Astrocyte (in vitro differentiated cells and primary cell): Measurements from ENCODE around the gene SMG7. TPM values are rescaled to one million over a fixed set of nuclear protein-coding genes. Genes with fewer than 3 reads are reported as not detected.

Experiments used
- DNase-seq: peaks from one replicate; pipeline ENCODE4 v3.0.0-alpha.2; 2010; ENCODE audit warnings: low read depth
- FAIRE-seq: peaks from 2 replicates; lab custom pipeline; 2011; peaks lifted over from hg19 to GRCh38; lab: Jason Lieb, UNC
- H2AFZ ChIP-seq: 2 replicates; pipeline ENCODE4 v1.6.0; 2012; ENCODE audit warnings: low read depth, low read length, inconsistent platforms
- H3K27ac ChIP-seq: 2 replicates; pipeline ENCODE4 v1.5.1; 2011; ENCODE audit warnings: low read depth, low read length, inconsistent platforms
- H3K27me3 ChIP-seq: 2 replicates; pipeline ENCODE4 v1.6.0; 2011; ENCODE audit warnings: low read length, inconsistent platforms; ENCODE audit not compliant: insufficient read depth
- H3K36me3 ChIP-seq: 2 replicates; pipeline ENCODE4 v1.5.1; 2011; ENCODE audit warnings: low read length, inconsistent platforms; ENCODE audit not compliant: insufficient read depth
- H3K4me1 ChIP-seq: 2 replicates; pipeline ENCODE4 v1.5.1; 2011; ENCODE audit warnings: low read length, inconsistent platforms; ENCODE audit not compliant: insufficient read depth
- H3K4me2 ChIP-seq: 2 replicates; pipeline ENCODE4 v1.6.0; 2012; ENCODE audit warnings: low read length, inconsistent platforms
- H3K4me3 ChIP-seq: 2 replicates; pipeline ENCODE4 v1.5.1; 2011; ENCODE audit warnings: low read depth, mild to moderate bottlenecking, low read length, inconsistent platforms; ENCODE audit not compliant: insufficient read depth
- H3K79me2 ChIP-seq: 2 replicates; pipeline ENCODE4 v1.6.0; 2012; ENCODE audit warnings: mild to moderate bottlenecking, low read length, inconsistent platforms; ENCODE audit not compliant: insufficient read depth
- H3K9ac ChIP-seq: 2 replicates; pipeline ENCODE4 v1.6.0; 2012; ENCODE audit warnings: mild to moderate bottlenecking, low read length, inconsistent platforms
- H3K9me3 ChIP-seq: 2 replicates; pipeline ENCODE4 v1.5.1; 2012; ENCODE audit warnings: low read depth, mild to moderate bottlenecking, low read length, inconsistent platforms; ENCODE audit not compliant: insufficient read depth
- H4K20me1 ChIP-seq: 2 replicates; pipeline ENCODE4 v1.6.0; 2012; ENCODE audit warnings: low read length, inconsistent platforms; ENCODE audit not compliant: insufficient read depth
- H3K27ac Mint-ChIP-seq: one replicate; pipeline ENCODE4 v1.8.0; 2021; ENCODE audit warnings: mild to moderate bottlenecking, mixed read lengths; ENCODE audit not compliant: unreplicated experiment
- H3K27me3 Mint-ChIP-seq: one replicate; pipeline ENCODE4 v1.8.0; 2021; ENCODE audit warnings: low read depth, mixed read lengths; ENCODE audit not compliant: unreplicated experiment
- H3K36me3 Mint-ChIP-seq: one replicate; pipeline ENCODE4 v1.8.0; 2021; ENCODE audit warnings: low read depth, mixed read lengths; ENCODE audit not compliant: unreplicated experiment
- H3K4me1 Mint-ChIP-seq: one replicate; pipeline ENCODE4 v1.8.0; 2021; ENCODE audit warnings: low read depth, mixed read lengths; ENCODE audit not compliant: unreplicated experiment
- H3K4me3 Mint-ChIP-seq: one replicate; pipeline ENCODE4 v1.8.0; 2021; ENCODE audit warnings: mild to moderate bottlenecking, moderate library complexity, mixed read lengths; ENCODE audit not compliant: unreplicated experiment
- H3K9me3 Mint-ChIP-seq: one replicate; pipeline ENCODE4 v1.8.0; 2021; ENCODE audit warnings: mild to moderate bottlenecking, mixed read lengths; ENCODE audit not compliant: unreplicated experiment
- EZH2 ChIP-seq: IDR thresholded peaks from 2 replicates; pipeline ENCODE4 v1.6.1; 2012; ENCODE audit warnings: mild to moderate bottlenecking, low read length, inconsistent platforms; ENCODE audit not compliant: insufficient read depth
- total RNA-seq: library from RNA; stranded (reverse); gene quantifications from 2 replicates; pipeline ENCODE4 v1.2.1, GENCODE V29; 2021
- TF ChIP-seq, protein P1 (sequence below): IDR thresholded peaks from 2 replicates; pipeline ENCODE4 v1.5.1; 2011; ENCODE audit warnings: low read depth, mild to moderate bottlenecking, inconsistent platforms, low read length, moderate library complexity; ENCODE audit not compliant: insufficient read depth

The SMG7 gene
- total RNA-seq, 1 donor from 2014 or later, result 59.8 TPM

DNA sequence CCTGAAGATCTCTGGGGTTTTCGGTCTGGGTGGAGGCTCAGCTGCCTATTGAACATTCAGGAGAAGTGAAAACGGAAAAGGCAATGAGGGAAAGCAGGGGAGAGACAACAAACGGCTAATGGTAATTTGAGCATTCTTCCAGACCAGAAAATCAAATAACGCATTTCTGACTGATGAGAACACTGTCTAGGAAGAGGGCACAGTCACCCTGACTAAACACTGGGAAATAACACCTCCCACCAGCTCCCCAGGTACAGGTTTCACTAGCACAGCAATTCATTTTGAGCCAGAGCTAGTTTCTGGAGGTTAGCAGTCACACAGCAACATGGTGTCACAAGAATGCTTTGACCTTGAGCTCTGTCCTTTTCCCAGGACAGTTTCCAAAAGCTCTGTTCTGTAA lies 96.8 kb downstream of the SMG7 start:
- peak overlapping the region; percentile 54 for H3K4me2 ChIP-seq
- H3K27ac ChIP-seq, result peak overlapping the region; percentile 51
- no peaks in the 10 kb centered on the region for H3K9me3 ChIP-seq
- H3K4me1 ChIP-seq, result peaks cover 21% of the 10 kb centered on the region
- H3K4me3 Mint-ChIP-seq, result peak overlapping the region; percentile 31
- peaks cover 1% of the 10 kb centered on the region for H3K9me3 Mint-ChIP-seq
- no peak overlapping the region for H2AFZ ChIP-seq
- no peaks in the 10 kb centered on the region for H4K20me1 ChIP-seq
- H3K79me2 ChIP-seq, result no peaks in the 10 kb centered on the region
- FAIRE-seq (no peak), DNase-seq (peak; percentile 64)
- peak overlapping the region; percentile 98 for H3K27ac Mint-ChIP-seq
- peaks cover 30% of the 10 kb centered on the region for H3K4me1 Mint-ChIP-seq
- H3K36me3 Mint-ChIP-seq, result no peaks in the 10 kb centered on the region
- H3K27me3 Mint-ChIP-seq, result peaks cover 1% of the 10 kb centered on the region
- peak overlapping the region; percentile 41 for H3K9ac ChIP-seq
- no peaks in the 10 kb centered on the region for H3K27me3 ChIP-seq
- TF ChIP-seq EZH2, result no peak
- TF ChIP-seq, protein P1, sequence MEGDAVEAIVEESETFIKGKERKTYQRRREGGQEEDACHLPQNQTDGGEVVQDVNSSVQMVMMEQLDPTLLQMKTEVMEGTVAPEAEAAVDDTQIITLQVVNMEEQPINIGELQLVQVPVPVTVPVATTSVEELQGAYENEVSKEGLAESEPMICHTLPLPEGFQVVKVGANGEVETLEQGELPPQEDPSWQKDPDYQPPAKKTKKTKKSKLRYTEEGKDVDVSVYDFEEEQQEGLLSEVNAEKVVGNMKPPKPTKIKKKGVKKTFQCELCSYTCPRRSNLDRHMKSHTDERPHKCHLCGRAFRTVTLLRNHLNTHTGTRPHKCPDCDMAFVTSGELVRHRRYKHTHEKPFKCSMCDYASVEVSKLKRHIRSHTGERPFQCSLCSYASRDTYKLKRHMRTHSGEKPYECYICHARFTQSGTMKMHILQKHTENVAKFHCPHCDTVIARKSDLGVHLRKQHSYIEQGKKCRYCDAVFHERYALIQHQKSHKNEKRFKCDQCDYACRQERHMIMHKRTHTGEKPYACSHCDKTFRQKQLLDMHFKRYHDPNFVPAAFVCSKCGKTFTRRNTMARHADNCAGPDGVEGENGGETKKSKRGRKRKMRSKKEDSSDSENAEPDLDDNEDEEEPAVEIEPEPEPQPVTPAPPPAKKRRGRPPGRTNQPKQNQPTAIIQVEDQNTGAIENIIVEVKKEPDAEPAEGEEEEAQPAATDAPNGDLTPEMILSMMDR, result no peak
- no peaks in the 10 kb centered on the region for H3K36me3 ChIP-seq
- H3K4me3 ChIP-seq, result no peak overlapping the region

GRCh38 chr1:183569801-183570200 lies 97.5 kb downstream of the SMG7 start:
- Mint-ChIP-seq H3K27ac (peak overlapping the region; percentile 83), H3K36me3 (no peaks in the 10 kb centered on the region), H3K4me3 (peak overlapping the region; percentile 71), H3K9me3 (peaks cover 1% of the 10 kb centered on the region), H3K4me1 (peaks cover 30% of the 10 kb centered on the region), H3K27me3 (peaks cover 4% of the 10 kb centered on the region)
- no peak for TF ChIP-seq EZH2
- TF ChIP-seq, protein P1, result no peak
- no peaks in the 10 kb centered on the region for H3K79me2 ChIP-seq
- no peak overlapping the region for H3K4me2 ChIP-seq
- no peaks in the 10 kb centered on the region for H3K36me3 ChIP-seq
- DNase-seq, result no peak
- no peaks in the 10 kb centered on the region for H4K20me1 ChIP-seq
- H3K27ac ChIP-seq, result no peak overlapping the region
- H3K9ac ChIP-seq, result no peak overlapping the region
- no peak overlapping the region for H2AFZ ChIP-seq
- peaks cover 21% of the 10 kb centered on the region for H3K4me1 ChIP-seq
- no peaks in the 10 kb centered on the region for H3K27me3 ChIP-seq
- FAIRE-seq, result no peak
- H3K9me3 ChIP-seq, result no peaks in the 10 kb centered on the region
- no peak overlapping the region for H3K4me3 ChIP-seq

GRCh38 chr1:183570451-183570850 lies 98.2 kb downstream of the SMG7 start:
- no peak overlapping the region for H2AFZ ChIP-seq
- Mint-ChIP-seq H3K4me3 (no peak overlapping the region), H3K4me1 (peaks cover 25% of the 10 kb centered on the region), H3K36me3 (no peaks in the 10 kb centered on the region), H3K9me3 (peaks cover 1% of the 10 kb centered on the region), H3K27ac (peak overlapping the region; percentile 65), H3K27me3 (peaks cover 4% of the 10 kb centered on the region)
- no peaks in the 10 kb centered on the region for H3K9me3 ChIP-seq
- no peaks in the 10 kb centered on the region for H3K79me2 ChIP-seq
- no peak for TF ChIP-seq EZH2
- TF ChIP-seq, protein P1, result no peak
- no peak for FAIRE-seq
- H3K9ac ChIP-seq, result no peak overlapping the region
- H3K27ac ChIP-seq, result no peak overlapping the region
- no peak overlapping the region for H3K4me3 ChIP-seq
- H4K20me1 ChIP-seq, result no peaks in the 10 kb centered on the region
- H3K4me2 ChIP-seq, result no peak overlapping the region
- H3K4me1 ChIP-seq, result peaks cover 21% of the 10 kb centered on the region
- no peaks in the 10 kb centered on the region for H3K36me3 ChIP-seq
- no peaks in the 10 kb centered on the region for H3K27me3 ChIP-seq
- no peak for DNase-seq
